Measurements from ENCODE around the gene SIGLEC10. TPM values are rescaled to one million over a fixed set of nuclear protein-coding genes. Genes with fewer than 3 reads are reported as not detected.

Gene SIGLEC10
- total and polyA plus RNA-seq, 2 donors from 2014 or later = 0.34 to 33.8 TPM

- H3K9me3 ChIP-seq (ENCODE audit: control insufficient read depth in 2 of 3, insufficient read depth in 1 of 3, low read length in 3 of 3) = no peaks in the 10 kb centered on the region
- no peak overlapping the region for H3K4me3 ChIP-seq (ENCODE audit: low read length in 3 of 3)
- no peak overlapping the region for H3K27ac ChIP-seq (ENCODE audit: low read depth in 2 of 2, low read length in 2 of 2)
- no peaks in the 10 kb centered on the region for H3K36me3 ChIP-seq (ENCODE audit: control insufficient read depth in 2 of 3, insufficient read depth in 3 of 3, low read length in 3 of 3)
- DNase-seq (no peak), FAIRE-seq (no peak)
- H3K27me3 ChIP-seq (ENCODE audit: control insufficient read depth, insufficient read depth, low read length) = no peaks in the 10 kb centered on the region
- intact Hi-C loops (cut with DNase I) = no loop called here
- no peak for TF ChIP-seq CTCF (IDR thresholded peaks at IDR 0.05; ENCODE audit: borderline replicate concordance, extremely low read depth, insufficient read depth)
- no peaks in the 10 kb centered on the region for H3K4me1 ChIP-seq (ENCODE audit: control insufficient read depth in 2 of 3, insufficient read depth in 2 of 3, low read depth in 1 of 3, low read length in 3 of 3)
- H3K9ac ChIP-seq (ENCODE audit: low read length in 3 of 3) = no peak overlapping the region
Measured at GRCh38 chr19:51456541-51457290, 39.3 kb upstream of the SIGLEC10 start.

GRCh38 chr19:51450730-51451307 lies 33.4 kb upstream of the SIGLEC10 start:
- H3K4me1 ChIP-seq (ENCODE audit: control insufficient read depth in 2 of 3, insufficient read depth in 2 of 3, low read depth in 1 of 3, low read length in 3 of 3) = no peaks in the 10 kb centered on the region
- no peak for DNase-seq
- H3K9ac ChIP-seq (ENCODE audit: low read length in 3 of 3) = no peak overlapping the region
- H3K27ac ChIP-seq (ENCODE audit: low read depth in 2 of 2, low read length in 2 of 2) = no peak overlapping the region
- no peak for TF ChIP-seq CTCF (IDR thresholded peaks at IDR 0.05; ENCODE audit: borderline replicate concordance, extremely low read depth, insufficient read depth)
- no peak overlapping the region for H3K4me3 ChIP-seq (ENCODE audit: low read length in 3 of 3)
- no peaks in the 10 kb centered on the region for H3K36me3 ChIP-seq (ENCODE audit: control insufficient read depth in 2 of 3, insufficient read depth in 3 of 3, low read length in 3 of 3)
- H3K9me3 ChIP-seq (ENCODE audit: control insufficient read depth in 2 of 3, insufficient read depth in 1 of 3, low read length in 3 of 3) = peaks cover 0 to 1% (median 0%) of the 10 kb centered on the region in 3 donors
- FAIRE-seq = no peak
- intact Hi-C loops (cut with DNase I) = no loop called here
- no peaks in the 10 kb centered on the region for H3K27me3 ChIP-seq (ENCODE audit: control insufficient read depth, insufficient read depth, low read length)

GRCh38 chr19:51448411-51449016 lies 31.1 kb upstream of the SIGLEC10 start:
- no peaks in the 10 kb centered on the region for H3K4me1 ChIP-seq (ENCODE audit: control insufficient read depth in 2 of 3, insufficient read depth in 2 of 3, low read depth in 1 of 3, low read length in 3 of 3)
- FAIRE-seq = no peak

More at GRCh38 chr19:51448411-51449016, 31.1 kb upstream of the SIGLEC10 start:
- intact Hi-C loops (cut with DNase I) = no loop called here
- Histone ChIP-seq H3K27ac (ENCODE audit: low read depth in 2 of 2, low read length in 2 of 2) (no peak overlapping the region), H3K36me3 (ENCODE audit: control insufficient read depth in 2 of 3, insufficient read depth in 3 of 3, low read length in 3 of 3) (no peaks in the 10 kb centered on the region), H3K27me3 (ENCODE audit: control insufficient read depth, insufficient read depth, low read length) (no peaks in the 10 kb centered on the region), H3K4me3 (ENCODE audit: low read length in 3 of 3) (no peak overlapping the region), H3K9ac (ENCODE audit: low read length in 3 of 3) (no peak overlapping the region), H3K9me3 (ENCODE audit: control insufficient read depth in 2 of 3, insufficient read depth in 1 of 3, low read length in 3 of 3) (peaks cover 0 to 2% (median 0%) of the 10 kb centered on the region in 3 donors)
- no peak for TF ChIP-seq CTCF (IDR thresholded peaks at IDR 0.05; ENCODE audit: borderline replicate concordance, extremely low read depth, insufficient read depth)
- peak in 1 of 5 donors; percentile 17 for DNase-seq
